ENCODE data around the gene LDLRAD3.

The LDLRAD3 gene

GRCh38 chr11:36213393-36213840 lies 269.6 kb downstream of the LDLRAD3 start:
- no peaks in the 10 kb centered on the region; the same call in 1 of the 2 replicates for H3K27me3 ChIP-seq (replicated peaks; ENCODE audit: control insufficient read depth, insufficient read depth, low read length)
- H3K36me3 ChIP-seq (ENCODE audit: control insufficient read depth, insufficient read depth, low read length): no peaks in the 10 kb centered on the region
- no peak for DNase-seq (ENCODE audit: extremely low read depth, insufficient read length)
- no peak for TF ChIP-seq CTCF (IDR thresholded peaks at IDR 0.05; ENCODE audit: insufficient read depth, low read length, poor library complexity, severe bottlenecking)
- H3K4me3 ChIP-seq (replicated peaks; ENCODE audit: low read depth, low read length): no peak overlapping the region

GRCh38 chr11:36214480-36214879 lies 270.6 kb downstream of the LDLRAD3 start:
- DNase-seq (ENCODE audit: extremely low read depth, insufficient read length): no peak
- H3K36me3 ChIP-seq (ENCODE audit: control insufficient read depth, insufficient read depth, low read length): no peaks in the 10 kb centered on the region
- H3K27me3 ChIP-seq (replicated peaks; ENCODE audit: control insufficient read depth, insufficient read depth, low read length): no peaks in the 10 kb centered on the region; the same call in 1 of the 2 replicates
- H3K4me3 ChIP-seq (replicated peaks; ENCODE audit: low read depth, low read length): no peak overlapping the region
- TF ChIP-seq CTCF (IDR thresholded peaks at IDR 0.05; ENCODE audit: insufficient read depth, low read length, poor library complexity, severe bottlenecking): no peak

- no peak for TF ChIP-seq CTCF (IDR thresholded peaks at IDR 0.05; ENCODE audit: insufficient read depth, low read length, poor library complexity, severe bottlenecking)
- H3K27me3 ChIP-seq (replicated peaks; ENCODE audit: control insufficient read depth, insufficient read depth, low read length): no peaks in the 10 kb centered on the region; the same call in 1 of the 2 replicates
- no peak overlapping the region for H3K4me3 ChIP-seq (replicated peaks; ENCODE audit: low read depth, low read length)
- no peaks in the 10 kb centered on the region for H3K36me3 ChIP-seq (ENCODE audit: control insufficient read depth, insufficient read depth, low read length)
- DNase-seq (ENCODE audit: extremely low read depth, insufficient read length): no peak
Observed at GRCh38 chr11:36214976-36215692, 271.3 kb downstream of the LDLRAD3 start.

- Histone ChIP-seq H3K4me3 (replicated peaks; ENCODE audit: low read depth, low read length) (no peak overlapping the region), H3K36me3 (ENCODE audit: control insufficient read depth, insufficient read depth, low read length) (no peaks in the 10 kb centered on the region), H3K27me3 (replicated peaks; ENCODE audit: control insufficient read depth, insufficient read depth, low read length) (no peaks in the 10 kb centered on the region; the same call in 1 of the 2 replicates)
- no peak for TF ChIP-seq CTCF (IDR thresholded peaks at IDR 0.05; ENCODE audit: insufficient read depth, low read length, poor library complexity, severe bottlenecking)
- DNase-seq (ENCODE audit: extremely low read depth, insufficient read length): no peak
Observed at GRCh38 chr11:36215693-36216060, 271.8 kb downstream of the LDLRAD3 start.

- TF ChIP-seq CTCF (IDR thresholded peaks at IDR 0.05; ENCODE audit: insufficient read depth, low read length, poor library complexity, severe bottlenecking): no peak
- no peaks in the 10 kb centered on the region for H3K36me3 ChIP-seq (ENCODE audit: control insufficient read depth, insufficient read depth, low read length)
- H3K4me3 ChIP-seq (replicated peaks; ENCODE audit: low read depth, low read length): no peak overlapping the region
- no peak for DNase-seq (ENCODE audit: extremely low read depth, insufficient read length)
- no peaks in the 10 kb centered on the region; the same call in 1 of the 2 replicates for H3K27me3 ChIP-seq (replicated peaks; ENCODE audit: control insufficient read depth, insufficient read depth, low read length)
Observed at GRCh38 chr11:36216061-36216615, 272.3 kb downstream of the LDLRAD3 start.

Data from GM06990 (cell line).